Stimulated activated CD4-positive, alpha-beta T cell treated with anti-CD3 and anti-CD28 coated beads, Interleukin-15, amount 100 ng/mL, for 48 hours (primary cell): ENCODE measurements around the gene ELOVL2.

Source experiments
- DNase-seq, 2 donors: peaks; one replicate each; pipeline ENCODE4 v3.0.0-alpha.2; 2020; ENCODE audit warnings: low read depth in 2 of 2

The ELOVL2 gene

DNA sequence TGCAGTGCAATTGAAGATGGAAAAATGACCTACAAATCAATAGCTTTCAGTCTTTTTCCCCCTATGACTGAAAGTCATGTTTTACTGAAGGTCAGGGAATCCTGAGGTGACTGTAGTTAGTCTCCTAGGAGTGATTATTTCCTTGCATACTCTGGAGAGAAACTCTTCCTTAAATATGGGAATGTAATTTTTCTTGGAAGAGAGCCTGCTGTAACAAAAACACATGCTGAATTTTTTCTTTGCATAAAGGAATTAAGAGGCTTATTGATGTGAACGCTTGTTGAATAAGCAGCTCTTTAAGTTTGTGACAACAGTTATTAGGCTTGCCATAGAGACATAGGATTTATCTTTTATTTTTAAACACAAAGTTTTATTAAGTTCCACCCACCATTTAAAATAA lies 64.5 kb downstream of the ELOVL2 start:
- no peak for DNase-seq

GRCh38 chr6:10977231-10977968 lies 66.7 kb downstream of the ELOVL2 start:
- DNase-seq: no peak

DNA sequence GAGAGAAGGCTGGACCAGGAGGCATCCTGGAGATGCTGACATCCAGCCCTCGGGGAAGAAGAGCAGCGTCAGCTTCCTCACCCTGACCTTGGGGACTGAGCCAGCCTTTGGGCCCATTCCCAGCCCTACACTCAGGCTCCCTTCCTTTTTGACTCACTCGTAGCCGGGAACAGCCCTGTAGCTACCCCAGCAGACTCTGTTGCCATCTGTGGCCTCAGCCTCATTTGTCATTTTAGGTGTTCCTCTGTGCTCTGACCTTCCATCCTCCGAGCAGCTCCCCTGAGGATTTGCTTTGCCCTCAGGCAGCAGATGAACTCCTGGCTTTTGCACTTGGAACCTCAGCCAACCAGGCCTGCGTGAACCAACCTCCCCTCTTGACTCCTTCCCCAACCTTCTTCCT lies 67.5 kb downstream of the ELOVL2 start:
- no peak for DNase-seq

GRCh38 chr6:10972196-10972595 lies 71.9 kb downstream of the ELOVL2 start:
- DNase-seq: no peak

GRCh38 chr6:10970731-10971130 lies 73.4 kb downstream of the ELOVL2 start:
- no peak for DNase-seq

DNA sequence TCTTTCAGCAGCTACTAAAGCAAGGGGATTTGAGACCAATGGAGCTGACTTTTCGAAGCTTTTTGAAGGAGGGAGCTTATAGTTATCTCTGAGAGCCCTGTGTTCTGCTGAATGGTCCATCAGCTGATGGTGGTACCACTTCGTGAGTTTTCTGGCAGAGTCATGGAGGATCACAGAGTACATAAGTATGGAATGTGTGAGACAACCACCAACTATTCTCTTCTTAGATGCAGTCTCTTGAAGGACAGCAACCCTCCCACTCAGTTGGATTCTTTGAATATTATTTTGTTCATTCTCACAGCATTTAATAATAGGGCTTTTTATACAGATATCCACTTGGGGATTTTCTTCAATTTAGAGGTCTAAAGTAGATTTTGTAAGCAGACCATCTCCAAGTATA lies 75.3 kb downstream of the ELOVL2 start:
- no peak for DNase-seq

DNA sequence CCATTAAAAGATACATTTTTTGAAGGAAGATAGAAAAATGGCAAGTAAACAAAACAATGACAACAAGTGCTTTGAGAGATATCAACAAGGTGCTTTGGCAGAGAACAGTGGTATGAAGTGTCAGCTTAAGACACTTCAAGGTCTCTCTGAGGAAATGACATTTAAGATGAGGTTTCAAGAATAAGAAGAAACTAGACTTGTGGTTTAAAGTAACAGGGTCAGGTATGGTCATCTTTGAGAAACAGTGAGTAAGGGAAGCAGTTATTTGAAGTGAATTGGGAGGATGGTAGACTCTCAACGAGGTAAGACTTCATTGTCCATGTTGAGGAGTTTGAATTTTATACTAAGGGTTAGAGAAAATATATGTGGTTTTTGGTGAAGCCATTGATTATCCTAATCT lies 79.4 kb downstream of the ELOVL2 start:
- DNase-seq: no peak

GRCh38 chr6:10963113-10963512 lies 81.0 kb downstream of the ELOVL2 start:
- DNase-seq: no peak

- DNase-seq: no peak
Observed at GRCh38 chr6:10962673-10963072, 81.4 kb downstream of the ELOVL2 start.

GRCh38 chr6:10961837-10962236 lies 82.3 kb downstream of the ELOVL2 start:
- no peak for DNase-seq

DNA sequence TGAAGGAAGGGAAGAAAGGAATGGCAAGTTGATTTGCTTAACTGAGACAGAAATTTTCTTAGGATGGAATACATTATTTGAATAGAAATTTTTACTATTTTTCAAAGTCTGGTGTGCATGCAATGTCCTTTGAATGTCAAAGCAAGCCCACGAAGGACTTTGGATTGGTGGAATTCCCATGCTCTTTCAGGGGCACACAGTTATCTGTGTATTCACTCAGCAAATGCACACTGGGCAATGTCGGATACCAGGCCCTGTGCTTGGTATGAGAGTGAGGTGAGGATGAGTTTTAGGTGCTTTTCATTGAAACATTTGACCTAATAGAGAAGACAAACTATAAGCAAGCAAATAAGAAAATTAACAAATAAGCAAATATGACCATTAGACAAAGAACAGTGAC lies 83.9 kb downstream of the ELOVL2 start:
- no peak for DNase-seq

DNA sequence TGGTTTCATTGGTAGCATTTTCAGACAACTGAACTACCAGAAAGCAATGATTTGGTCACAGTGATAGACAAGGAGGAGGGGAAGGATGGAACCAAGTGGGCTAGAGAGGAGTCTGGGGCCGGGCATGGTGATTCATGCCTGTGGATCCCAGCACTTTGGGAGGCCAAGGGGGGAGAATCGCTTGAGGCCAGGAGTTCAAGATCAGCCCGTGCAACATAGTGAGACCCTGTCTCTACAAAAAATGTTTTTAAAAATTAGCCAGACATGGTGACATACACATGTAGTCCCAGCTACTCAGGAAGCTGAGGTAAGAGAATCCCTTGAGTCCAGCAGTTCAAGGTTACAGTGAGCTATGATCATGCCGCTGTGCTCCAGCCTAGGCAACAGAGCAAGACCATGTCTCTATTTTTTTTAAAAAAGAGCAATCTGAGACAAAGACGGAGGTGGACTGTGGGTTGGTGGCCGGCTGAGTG lies 86.7 kb downstream of the ELOVL2 start:
- DNase-seq: no peak

DNA sequence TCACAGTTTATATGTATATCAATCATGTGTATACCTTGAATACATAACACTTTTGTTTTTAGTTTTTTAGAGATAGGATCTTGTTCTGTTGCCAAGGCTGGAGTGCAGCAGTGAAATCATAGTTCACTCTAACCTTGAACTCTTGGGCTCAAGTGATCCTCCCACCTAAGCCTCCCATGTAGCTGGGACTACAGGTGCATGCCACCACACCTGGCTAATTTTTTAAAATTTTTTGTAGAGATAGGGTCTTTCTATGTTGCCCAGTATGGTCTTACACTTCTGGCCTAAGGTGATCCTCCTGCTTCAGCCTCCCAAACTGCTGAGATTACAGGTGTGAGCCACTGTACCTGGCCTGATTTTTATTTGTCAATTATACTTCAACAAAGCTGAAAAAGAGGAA lies 87.3 kb downstream of the ELOVL2 start:
- DNase-seq: no peak

- DNase-seq: peak; percentile 51 to 71
Observed at GRCh38 chr6:10954590-10955010, 89.5 kb downstream of the ELOVL2 start.

GRCh38 chr6:10951675-10952282 lies 92.3 kb downstream of the ELOVL2 start:
- DNase-seq: no peak

DNA sequence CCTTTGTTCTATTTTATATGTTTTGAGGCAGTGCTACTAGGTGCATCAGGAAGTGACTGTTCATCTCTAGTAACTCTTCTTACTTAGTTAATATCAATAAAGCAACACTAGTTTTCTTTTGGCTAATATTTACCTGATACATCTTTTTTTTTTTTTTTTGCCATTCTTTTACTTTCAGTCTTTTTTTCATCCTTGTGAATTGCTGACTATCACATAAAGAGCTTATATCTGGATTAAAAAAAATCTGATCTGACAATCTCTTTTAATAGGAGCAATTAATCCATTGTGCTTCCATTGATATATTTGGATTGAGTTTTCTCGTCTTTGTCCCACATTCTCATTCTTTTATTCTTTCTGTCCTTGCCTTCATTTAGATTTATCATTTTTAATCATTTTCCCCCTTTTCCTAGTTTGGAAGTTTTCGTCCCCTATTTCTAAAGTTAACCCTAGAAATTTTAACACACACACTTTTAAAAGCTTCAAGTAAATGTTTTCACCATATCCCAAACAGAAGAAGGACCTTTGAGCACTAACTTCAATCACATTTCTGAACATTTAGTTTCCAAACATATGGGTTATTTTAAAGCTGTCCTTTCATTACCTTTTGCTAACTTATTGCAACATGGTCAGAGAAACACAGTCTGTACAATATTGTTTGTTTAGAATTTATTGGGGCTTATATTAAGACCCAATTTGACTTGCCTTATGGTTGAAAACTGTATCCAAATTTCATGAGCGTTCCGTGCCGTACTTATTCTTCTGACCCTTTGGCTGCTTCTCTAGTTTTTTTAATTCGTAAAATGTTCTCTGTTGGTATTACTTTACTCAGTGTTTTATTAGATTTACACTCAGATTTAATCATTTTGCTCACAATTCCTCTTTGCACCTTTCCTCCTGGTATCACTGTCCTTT lies 94.3 kb downstream of the ELOVL2 start:
- no peak for DNase-seq

DNA sequence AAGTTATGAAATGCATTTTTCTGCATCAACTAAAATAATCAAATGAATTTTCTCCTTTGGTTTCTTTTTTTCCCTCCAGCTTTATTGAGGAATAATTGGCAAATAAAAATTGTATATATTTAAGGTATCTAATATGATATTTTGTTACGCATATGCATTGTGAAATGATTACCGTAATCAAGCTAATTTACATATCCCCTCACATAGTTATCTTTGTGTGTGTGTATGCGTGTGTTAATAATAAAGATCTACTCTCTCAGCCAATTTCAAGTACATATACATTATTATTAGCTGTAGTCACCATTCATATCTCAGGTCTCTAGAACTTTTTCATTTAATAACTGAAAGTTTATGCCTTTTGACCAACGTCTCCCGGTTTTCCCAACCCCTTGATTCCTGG lies 96.1 kb downstream of the ELOVL2 start:
- no peak for DNase-seq

- DNase-seq: no peak
Observed at GRCh38 chr6:10945845-10946244, 98.3 kb downstream of the ELOVL2 start.

GRCh38 chr6:10939840-10940239 lies 104.3 kb downstream of the ELOVL2 start:
- no peak for DNase-seq

DNA sequence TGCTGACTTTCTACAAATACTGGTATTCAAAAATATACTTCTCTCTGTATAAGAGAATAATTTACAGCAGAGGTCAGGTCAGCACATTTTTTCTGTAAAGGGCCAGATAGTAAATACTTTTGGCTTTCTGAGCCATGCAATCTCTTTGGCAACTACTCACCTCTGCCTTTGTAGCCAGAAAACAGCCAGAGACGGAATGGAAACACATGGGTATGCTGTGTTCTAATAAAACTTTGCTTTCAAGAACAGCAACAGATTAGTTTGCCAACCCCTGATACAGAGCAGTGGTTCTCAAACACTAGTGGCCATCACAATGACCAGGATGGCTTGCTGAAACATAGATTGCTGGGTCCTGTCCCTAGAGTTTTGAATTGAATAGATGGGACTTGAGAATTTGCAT lies 111.0 kb downstream of the ELOVL2 start:
- no peak for DNase-seq
